Esophagus squamous epithelium (tissue), 4 donors: Measurements from ENCODE around the gene ZDHHC14.
"Not testable (repeated sequence)": the region's sequence is repeated elsewhere in the genome, so short reads cannot be mapped to it uniquely, and the experiment has no call there.

ENCODE experiments used
- POLR2A ChIP-seq, 4 donors: fragments of 450-650 bp; IDR thresholded peaks; one replicate each; pipeline ENCODE4 v1.6.1; 2017; ENCODE audit warnings: antibody characterized with exemption in 4 of 4, mild to moderate bottlenecking in 4 of 4, moderate library complexity in 3 of 4
- TF ChIP-seq, protein P1 (sequence below), 6 experiments: fragments of 450-650 bp in 4 of 6; fragments of 200-600 bp in 2 of 6; sonication (generic) in 2 of 6; IDR thresholded peaks; one replicate each; pipeline ENCODE4 v1.5.1; 2016 to 2019; ENCODE audit warnings: antibody characterized with exemption in 6 of 6, mild to moderate bottlenecking in 4 of 6, moderate library complexity in 4 of 6

DNA sequence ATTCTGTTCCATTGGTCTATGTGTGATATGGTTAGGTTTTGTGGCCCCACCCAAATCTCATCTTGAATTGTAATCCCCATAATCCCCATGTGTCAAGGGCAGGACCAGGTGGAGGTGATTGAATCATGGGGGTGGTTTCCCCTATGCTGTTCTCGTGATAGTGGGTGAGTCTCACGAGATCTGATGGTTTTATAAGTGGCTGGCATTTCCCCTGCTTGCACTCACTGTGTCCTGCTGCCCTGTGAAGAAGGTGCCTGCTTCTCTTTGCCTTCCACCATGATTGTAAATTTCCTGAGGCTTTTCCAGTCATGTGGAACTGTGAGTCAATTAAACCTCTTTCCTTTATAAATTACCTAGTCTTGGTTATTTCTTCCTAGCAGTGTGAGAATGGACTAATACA, 197.5 kb downstream of the ZDHHC14 start:
- TF ChIP-seq, protein P1, sequence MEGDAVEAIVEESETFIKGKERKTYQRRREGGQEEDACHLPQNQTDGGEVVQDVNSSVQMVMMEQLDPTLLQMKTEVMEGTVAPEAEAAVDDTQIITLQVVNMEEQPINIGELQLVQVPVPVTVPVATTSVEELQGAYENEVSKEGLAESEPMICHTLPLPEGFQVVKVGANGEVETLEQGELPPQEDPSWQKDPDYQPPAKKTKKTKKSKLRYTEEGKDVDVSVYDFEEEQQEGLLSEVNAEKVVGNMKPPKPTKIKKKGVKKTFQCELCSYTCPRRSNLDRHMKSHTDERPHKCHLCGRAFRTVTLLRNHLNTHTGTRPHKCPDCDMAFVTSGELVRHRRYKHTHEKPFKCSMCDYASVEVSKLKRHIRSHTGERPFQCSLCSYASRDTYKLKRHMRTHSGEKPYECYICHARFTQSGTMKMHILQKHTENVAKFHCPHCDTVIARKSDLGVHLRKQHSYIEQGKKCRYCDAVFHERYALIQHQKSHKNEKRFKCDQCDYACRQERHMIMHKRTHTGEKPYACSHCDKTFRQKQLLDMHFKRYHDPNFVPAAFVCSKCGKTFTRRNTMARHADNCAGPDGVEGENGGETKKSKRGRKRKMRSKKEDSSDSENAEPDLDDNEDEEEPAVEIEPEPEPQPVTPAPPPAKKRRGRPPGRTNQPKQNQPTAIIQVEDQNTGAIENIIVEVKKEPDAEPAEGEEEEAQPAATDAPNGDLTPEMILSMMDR (IDR thresholded peaks at IDR 0.05), result not testable (repeated sequence)
- TF ChIP-seq POLR2A (IDR thresholded peaks at IDR 0.05), result not testable (repeated sequence)
